Progenitor cell of endocrine pancreas (in vitro differentiated cells): ENCODE results near the gene BICD1. TPM values are rescaled to one million over a fixed set of nuclear protein-coding genes. Genes with fewer than 3 reads are reported as not detected.
A peak's percentile ranks its signal among the peaks of the same experiment; 100 is the strongest.

ENCODE experiments used
- DNase-seq: peaks from one replicate; pipeline ENCODE4 v3.0.0; 2021; ENCODE audit warnings: low spot score; ENCODE audit not compliant: unreplicated experiment
- H3K27ac Mint-ChIP-seq: 2 replicates; pipeline ENCODE4 v1.8.0; 2021; ENCODE audit warnings: mild to moderate bottlenecking, moderate library complexity, mixed read lengths
- H3K27me3 Mint-ChIP-seq: 2 replicates; pipeline ENCODE4 v1.8.0; 2021; ENCODE audit warnings: mixed read lengths
- H3K36me3 Mint-ChIP-seq: 2 replicates; pipeline ENCODE4 v1.8.0; 2022; ENCODE audit warnings: mixed read lengths; ENCODE audit not compliant: insufficient read depth
- H3K4me1 Mint-ChIP-seq: 2 replicates; pipeline ENCODE4 v1.8.0; 2021; ENCODE audit warnings: low read depth, mixed read lengths
- H3K4me3 Mint-ChIP-seq: 2 replicates; pipeline ENCODE4 v1.8.0; 2021; ENCODE audit warnings: low read depth, mild to moderate bottlenecking, moderate library complexity, mixed read lengths
- H3K9me3 Mint-ChIP-seq: 2 replicates; pipeline ENCODE4 v1.8.0; 2021; ENCODE audit warnings: low read depth, mixed read lengths
- CTCF ChIP-seq: fragments of 200-600 bp; sonication (generic); IDR thresholded peaks from one replicate; pipeline ENCODE4 v1.5.0; 2021; ENCODE audit warnings: antibody characterized with exemption, mild to moderate bottlenecking; ENCODE audit not compliant: unreplicated experiment
- total RNA-seq: library from RNA; stranded (reverse); gene quantifications from 2 replicates; pipeline ENCODE4 v1.2.1, GENCODE V29; 2021

BICD1 gene
- total RNA-seq, 1 donor from 2014 or later: 88.4 TPM

- no peak for DNase-seq
- Mint-ChIP-seq H3K27me3 (no peaks in the 10 kb centered on the region), H3K36me3 (peaks cover 24% of the 10 kb centered on the region), H3K27ac (no peak overlapping the region), H3K4me3 (no peak overlapping the region), H3K9me3 (peaks cover 3% of the 10 kb centered on the region), H3K4me1 (peaks cover 7% of the 10 kb centered on the region)
- no peak for TF ChIP-seq CTCF
Observed at GRCh38 chr12:32407795-32408194, 301.1 kb downstream of the BICD1 start.

DNA sequence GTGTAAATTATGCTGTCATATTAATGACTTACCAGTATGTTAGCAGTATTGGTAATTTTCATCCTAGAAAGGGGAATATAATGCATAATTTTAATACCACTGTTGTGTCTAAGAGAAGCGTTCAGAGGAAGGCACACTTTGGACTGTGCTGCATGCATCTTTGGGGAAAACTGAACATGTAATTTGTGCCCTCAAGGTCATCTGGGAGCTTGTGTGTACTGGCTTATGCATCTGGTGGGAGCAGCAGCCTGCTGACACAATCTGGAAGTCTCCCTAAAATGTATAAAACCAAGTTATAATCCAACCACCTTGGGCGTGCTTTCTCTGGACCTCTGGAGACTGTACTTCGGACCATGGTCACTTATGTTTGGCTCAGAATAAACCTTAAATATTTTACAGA is 306.8 kb downstream of the BICD1 start:
- H3K4me3 Mint-ChIP-seq: no peak overlapping the region

DNA sequence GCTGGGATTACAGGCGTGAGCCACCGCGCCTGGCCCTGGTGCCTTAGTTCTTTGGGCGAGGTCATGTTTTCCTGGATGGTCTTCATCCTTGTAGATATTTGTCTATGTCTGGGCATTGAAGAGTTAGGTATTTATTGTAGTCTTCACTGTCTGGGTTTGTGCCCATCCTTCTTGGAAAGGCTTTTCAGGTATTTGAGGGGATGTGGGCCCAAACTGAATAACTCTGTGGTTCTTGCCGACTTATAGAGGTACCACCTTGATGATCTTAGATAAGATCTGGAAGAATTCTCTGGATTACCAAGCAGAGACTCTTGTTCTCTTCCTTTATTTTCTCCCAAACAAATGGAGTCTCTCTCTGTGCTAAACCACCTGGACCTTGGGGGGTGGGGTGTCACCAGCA is 311.6 kb downstream of the BICD1 start:
- DNase-seq: no peak
- Mint-ChIP-seq H3K9me3 (peaks cover 8% of the 10 kb centered on the region), H3K27me3 (no peaks in the 10 kb centered on the region), H3K27ac (no peak overlapping the region), H3K4me3 (no peak overlapping the region), H3K4me1 (peaks cover 17% of the 10 kb centered on the region), H3K36me3 (peaks cover 16% of the 10 kb centered on the region)
- TF ChIP-seq CTCF: no peak

More for the DNA sequence above, 306.8 kb downstream of the BICD1 start:
- H3K9me3 Mint-ChIP-seq: peaks cover 8% of the 10 kb centered on the region
- no peak overlapping the region for H3K27ac Mint-ChIP-seq
- H3K27me3 Mint-ChIP-seq: no peaks in the 10 kb centered on the region
- no peak for DNase-seq
- peaks cover 9% of the 10 kb centered on the region for H3K4me1 Mint-ChIP-seq
- peaks cover 29% of the 10 kb centered on the region for H3K36me3 Mint-ChIP-seq
- TF ChIP-seq CTCF: no peak

- H3K27ac Mint-ChIP-seq: peak overlapping the region; percentile 54
- peaks cover 14% of the 10 kb centered on the region for H3K4me1 Mint-ChIP-seq
- no peak for DNase-seq
- no peak overlapping the region for H3K4me3 Mint-ChIP-seq
- peaks cover 12% of the 10 kb centered on the region for H3K9me3 Mint-ChIP-seq
- H3K36me3 Mint-ChIP-seq: peaks cover 16% of the 10 kb centered on the region
- TF ChIP-seq CTCF: no peak
- H3K27me3 Mint-ChIP-seq: no peaks in the 10 kb centered on the region
Observed at GRCh38 chr12:32418903-32419519, 312.4 kb downstream of the BICD1 start.

GRCh38 chr12:32419520-32419960 is 312.9 kb downstream of the BICD1 start:
- peak overlapping the region; percentile 54 for H3K27ac Mint-ChIP-seq
- H3K9me3 Mint-ChIP-seq: peaks cover 17% of the 10 kb centered on the region
- no peak overlapping the region for H3K4me3 Mint-ChIP-seq
- peaks cover 12% of the 10 kb centered on the region for H3K4me1 Mint-ChIP-seq
- H3K27me3 Mint-ChIP-seq: no peaks in the 10 kb centered on the region
- no peak for TF ChIP-seq CTCF
- H3K36me3 Mint-ChIP-seq: peaks cover 20% of the 10 kb centered on the region
- DNase-seq: no peak
